HG03565 (cell line): Measurements from ENCODE around the gene DNAJC1.
"Not testable (repeated sequence)": the region's sequence is repeated elsewhere in the genome, so short reads cannot be mapped to it uniquely, and the experiment has no call there.

Experiments used
- ATAC-seq: cut with Tn5 transposase; IDR thresholded peaks from one replicate; pipeline ENCODE4 v1.9.1; 2021; ENCODE audit warnings: mild to moderate bottlenecking, moderate library complexity; ENCODE audit not compliant: unreplicated experiment

The DNAJC1 gene

DNA sequence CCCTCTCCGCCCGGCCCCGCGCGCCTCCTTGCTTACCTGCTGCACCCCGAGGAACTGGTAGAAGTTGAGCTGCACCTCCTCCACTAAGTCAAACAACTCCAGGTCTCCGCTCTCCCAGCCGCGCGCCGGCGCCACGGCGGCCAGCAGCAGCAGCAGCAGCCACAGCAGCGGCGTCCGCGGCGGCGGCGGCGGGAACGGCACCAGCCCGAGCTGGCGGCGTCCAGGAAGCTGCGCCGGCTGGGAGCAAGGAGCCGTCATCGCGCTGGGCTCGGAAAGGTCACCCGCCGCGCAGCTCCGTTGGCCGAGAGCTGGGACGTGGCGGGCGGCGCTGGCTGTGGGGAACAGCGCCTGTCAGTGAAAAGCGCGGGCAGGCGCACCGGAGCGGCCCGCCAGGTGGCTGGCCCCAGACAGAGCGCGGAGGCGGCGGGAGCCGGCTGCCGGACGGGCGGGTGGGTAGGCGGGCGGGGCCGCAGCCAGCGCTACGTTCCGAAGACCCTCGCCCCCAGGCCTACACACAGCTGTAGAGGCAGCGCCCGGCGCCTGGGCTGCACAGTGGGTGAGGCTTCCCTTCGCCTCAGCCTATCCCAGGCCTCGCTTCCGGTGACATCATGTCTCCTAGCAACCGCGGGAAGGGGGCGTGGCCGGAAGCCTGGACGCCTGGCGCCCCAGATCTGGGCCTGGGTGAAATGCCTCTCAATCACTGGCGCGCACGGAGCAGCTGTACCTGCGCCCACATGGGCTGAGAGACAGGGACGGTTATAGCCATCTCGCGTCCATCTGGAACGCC is at the start of gene DNAJC1:
TSS of gene DNAJC1 (minus strand) at position 554 of the 787 bp plus-strand sequence. CDS start at position 258, 296 bp downstream.
- peak; percentile 94 for ATAC-seq

GRCh38 chr10:22053048-22053447 is 49.5 kb upstream of the DNAJC1 start:
- ATAC-seq: no peak

- ATAC-seq: no peak
Measured at GRCh38 chr10:22049635-22050034, 46.1 kb upstream of the DNAJC1 start.

- no peak for ATAC-seq
Measured at GRCh38 chr10:22047812-22048211, 44.3 kb upstream of the DNAJC1 start.

DNA sequence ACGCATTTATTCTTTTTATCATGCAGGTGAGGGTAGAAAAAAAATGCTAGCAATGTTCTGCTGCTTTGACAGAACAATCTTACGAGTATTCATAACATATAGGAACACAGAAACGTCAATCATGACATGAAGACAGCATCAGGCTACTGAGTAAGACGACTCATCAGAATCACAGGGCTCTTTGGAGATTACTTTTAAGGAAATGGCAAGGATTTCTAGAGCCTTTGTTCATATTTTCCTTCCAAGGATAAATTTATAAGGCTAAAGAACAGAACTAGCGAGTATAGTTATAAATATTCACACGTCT is 39.8 kb upstream of the DNAJC1 start:
- ATAC-seq: no peak

- ATAC-seq: no peak
Measured at GRCh38 chr10:22042557-22043326, 39.2 kb upstream of the DNAJC1 start.

DNA sequence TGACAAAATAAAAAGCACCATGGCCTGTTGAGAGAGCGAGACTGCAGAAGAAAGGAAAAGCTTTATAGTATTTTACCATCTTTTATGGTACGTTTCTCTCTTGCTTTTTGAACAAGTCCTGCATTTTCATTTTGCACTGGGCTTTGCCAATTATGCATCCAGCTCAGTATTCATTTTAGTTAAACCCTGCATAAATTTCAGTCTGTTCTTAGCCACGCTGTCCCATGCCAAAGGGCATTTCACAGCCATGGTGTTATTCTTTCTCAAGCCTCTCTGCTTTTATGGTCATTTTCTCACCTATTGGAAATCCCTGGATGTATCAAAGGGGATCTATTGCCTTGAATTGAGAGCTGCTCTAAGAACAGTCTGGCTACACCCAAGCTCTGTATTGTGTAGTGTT is 30.8 kb upstream of the DNAJC1 start:
- no peak for ATAC-seq

DNA sequence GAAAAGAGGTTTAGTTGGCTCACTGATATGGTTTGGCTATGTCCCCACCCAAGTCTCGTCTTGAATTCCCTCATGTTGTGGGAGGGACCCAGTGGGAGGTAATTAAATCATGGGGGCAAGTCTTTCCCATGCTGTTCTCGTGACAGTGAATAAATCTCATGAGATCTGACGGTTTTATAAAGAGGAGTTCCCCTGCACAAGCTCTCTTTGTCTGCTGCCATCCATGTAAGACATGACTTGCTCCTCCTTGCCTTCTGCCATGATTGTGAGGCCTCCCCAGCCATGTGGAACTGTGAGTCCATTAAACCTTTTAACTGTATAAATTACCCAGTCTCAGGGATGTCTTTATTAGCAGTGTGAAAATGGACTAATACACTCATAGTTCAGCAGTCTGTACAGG is 28.7 kb upstream of the DNAJC1 start:
- ATAC-seq: not testable (repeated sequence)

DNA sequence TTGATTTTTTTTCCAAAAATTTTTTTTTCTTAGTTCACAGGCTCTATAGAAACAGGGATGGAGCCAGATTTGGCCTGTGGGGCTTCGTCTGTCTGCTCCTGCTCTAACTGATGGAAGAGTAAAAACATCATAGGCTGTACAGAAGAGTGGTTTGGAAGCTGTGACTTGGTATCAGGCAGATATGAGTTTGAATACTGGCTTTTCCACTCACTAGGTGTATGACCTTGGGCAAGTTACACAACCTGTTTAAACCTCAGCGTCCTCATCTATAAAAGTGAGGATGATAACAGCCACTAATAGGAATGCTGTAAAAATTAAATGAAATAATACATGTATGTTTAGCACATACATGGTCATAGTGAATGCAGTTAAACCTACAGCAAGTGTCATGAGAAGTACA is 26.9 kb upstream of the DNAJC1 start:
- no peak for ATAC-seq

DNA sequence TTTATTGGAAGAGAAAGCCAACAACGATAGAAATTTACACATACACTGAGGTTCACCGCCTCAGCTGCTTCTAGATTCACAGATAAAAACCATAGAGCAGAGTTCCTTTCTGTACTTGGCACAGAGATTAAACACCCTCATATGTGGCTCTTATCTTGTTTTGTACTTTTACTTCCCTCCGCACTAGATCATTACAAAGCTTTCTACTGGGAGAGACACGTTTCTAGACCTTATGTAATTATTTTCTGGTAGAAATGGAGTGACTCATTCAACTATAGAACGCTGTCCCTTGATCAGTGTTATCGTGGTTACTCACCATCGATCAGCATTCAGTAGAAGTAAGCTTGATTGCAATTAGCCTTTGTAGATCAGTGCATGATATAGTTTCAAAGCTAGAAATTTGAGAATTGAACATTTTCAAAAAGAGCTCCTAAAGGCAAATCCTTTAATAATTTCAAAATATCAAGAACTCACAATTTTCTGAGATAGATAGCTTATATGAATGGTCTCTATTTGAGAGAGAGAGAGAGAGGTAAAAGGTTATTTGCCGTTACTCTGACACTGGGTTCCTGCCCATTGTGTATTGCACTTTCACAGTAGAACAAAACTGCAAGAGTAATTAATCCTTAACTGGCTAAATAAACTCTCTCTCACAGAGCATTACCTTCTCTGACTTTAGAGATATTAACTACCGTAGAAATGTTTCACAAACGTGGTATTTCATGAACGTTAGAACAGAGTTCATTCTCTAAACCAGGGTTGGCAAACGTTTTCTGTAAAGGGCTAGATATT is 26.1 kb upstream of the DNAJC1 start:
- ATAC-seq: no peak

GRCh38 chr10:22027364-22028238 is 24.1 kb upstream of the DNAJC1 start:
- ATAC-seq: no peak

- no peak for ATAC-seq
Measured at GRCh38 chr10:22026287-22026686, 22.8 kb upstream of the DNAJC1 start.

DNA sequence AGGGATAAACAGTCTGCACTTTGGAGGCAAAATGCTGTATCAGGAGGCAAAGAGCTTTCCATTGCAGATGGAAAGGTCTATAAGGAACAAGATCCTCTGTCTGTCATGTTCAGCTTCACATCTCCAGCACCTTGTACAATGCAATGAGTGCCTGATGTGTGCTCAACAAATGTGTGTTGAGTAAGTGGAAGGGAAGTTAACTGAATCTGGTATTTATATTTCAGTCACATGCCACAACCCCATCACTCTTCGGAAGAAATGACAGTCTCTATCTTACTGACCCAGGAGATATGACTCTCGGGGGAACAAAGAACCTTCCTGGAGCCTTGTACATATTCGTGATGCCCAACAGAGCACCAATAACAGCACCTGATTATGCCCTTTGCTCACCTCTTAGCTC is 20.0 kb upstream of the DNAJC1 start:
- no peak for ATAC-seq

DNA sequence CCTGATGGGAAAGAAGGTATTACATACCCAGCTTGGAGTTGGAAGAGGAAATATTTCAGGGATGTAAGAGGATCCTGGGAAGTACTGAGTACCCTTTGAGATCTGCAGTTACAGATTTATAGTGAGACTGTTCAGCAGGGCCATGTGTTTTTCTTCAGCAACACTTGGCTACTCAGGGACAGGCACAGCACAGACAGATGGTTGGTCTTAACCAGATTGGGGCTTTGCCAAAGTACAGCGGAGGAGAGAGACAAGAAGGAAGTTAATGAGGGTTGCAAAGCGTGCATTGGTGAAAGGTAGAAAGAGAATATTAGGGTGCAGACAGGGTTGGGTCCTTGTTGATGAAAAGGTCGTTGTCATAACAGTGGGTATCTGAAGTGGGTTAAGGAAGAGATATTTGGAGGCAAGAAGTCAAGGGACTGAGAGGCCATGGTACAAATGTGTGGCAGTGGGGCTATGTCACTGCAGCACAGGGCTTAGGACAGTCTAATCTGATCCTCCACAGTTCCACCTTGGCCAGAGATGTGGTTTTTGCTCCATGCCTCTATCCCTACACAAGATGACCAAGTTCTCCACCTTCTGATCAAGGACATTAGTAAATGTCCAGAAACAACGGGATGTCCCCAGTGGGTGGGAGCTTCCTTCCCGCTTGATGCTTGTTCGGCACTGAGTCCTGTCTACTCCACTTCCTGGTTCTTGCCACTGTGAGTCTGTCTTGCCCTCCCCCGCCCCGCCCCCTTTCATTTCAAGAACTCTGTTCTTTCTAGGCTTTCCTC is 18.9 kb upstream of the DNAJC1 start:
- ATAC-seq: no peak

DNA sequence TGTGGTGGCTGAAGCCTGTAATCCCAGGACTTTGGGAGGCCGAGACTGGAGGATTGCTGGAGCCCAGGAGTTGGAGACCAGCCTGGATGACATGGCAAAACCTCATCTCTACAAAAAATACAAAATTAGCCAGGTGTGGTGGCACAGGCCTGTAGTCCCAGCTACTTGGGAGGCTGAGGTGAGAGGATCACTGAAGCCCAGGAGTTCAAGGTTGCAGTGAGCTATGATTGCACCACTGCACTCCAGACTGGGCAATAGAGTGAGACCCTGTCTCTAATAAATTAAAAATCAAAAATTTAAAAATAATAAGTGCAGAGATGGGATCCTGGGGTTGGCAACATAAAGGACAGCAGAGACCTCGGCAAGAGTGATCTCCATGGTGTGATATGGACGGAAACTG is 17.6 kb upstream of the DNAJC1 start:
- ATAC-seq: not testable (repeated sequence)

GRCh38 chr10:22017283-22018020 is 13.9 kb upstream of the DNAJC1 start:
- ATAC-seq: no peak

- no peak for ATAC-seq
Measured at GRCh38 chr10:22016046-22016705, 12.6 kb upstream of the DNAJC1 start.

DNA sequence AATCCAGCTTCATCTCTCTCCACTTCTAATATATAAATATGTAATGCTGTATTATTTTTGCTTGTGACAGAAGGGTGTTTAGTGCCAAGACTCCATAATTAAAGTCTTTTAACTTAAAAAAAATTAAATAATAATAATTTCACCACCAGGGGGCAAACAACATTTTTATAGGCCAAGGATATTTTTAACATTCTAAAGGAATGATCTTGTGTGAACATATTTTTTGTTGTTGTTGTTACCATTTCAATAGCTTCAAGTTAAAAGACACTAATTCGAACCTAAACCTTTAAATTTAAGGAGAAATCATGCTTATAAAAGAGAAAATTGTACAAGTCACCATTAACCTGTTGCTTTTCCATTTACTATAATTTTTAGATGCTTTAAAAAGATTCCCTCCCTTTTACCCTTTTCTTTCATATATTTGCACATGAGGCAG is 7.5 kb upstream of the DNAJC1 start:
- ATAC-seq: no peak

DNA sequence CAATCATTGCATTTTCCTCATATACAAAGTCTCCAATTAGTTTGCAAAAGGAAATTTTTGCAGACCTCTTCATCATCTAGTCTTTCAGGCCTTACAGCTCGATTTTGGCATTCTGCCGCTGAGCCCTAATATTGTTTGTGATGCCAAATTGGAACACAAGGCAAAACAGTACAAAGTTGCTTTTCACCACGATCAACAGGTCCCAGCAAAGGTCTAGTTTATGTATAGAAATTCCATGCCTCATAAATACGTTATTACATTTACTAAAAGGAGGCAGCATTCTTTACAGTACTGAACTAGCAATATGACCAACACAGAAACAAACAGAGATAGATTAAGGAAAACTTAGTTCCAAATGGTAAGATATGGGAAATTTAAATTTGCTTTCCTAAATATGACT is 7.0 kb upstream of the DNAJC1 start:
- ATAC-seq: no peak
